Common myeloid progenitor, CD34-positive (primary cell): ENCODE results near the gene NAA80.
A peak's percentile ranks its signal among the peaks of the same experiment; 100 is the strongest.

ENCODE experiments used
- CTCF ChIA-PET: fragments of 350-600 bp; sonication (Branson Sonifier 250); formaldehyde crosslinking; loops from one replicate; lab custom pipeline; 2021; ENCODE audit warnings: antibody characterized with exemption; lab: Charles Lee
- POLR2A ChIA-PET: fragments of 350-600 bp; sonication (Branson Sonifier 250); formaldehyde crosslinking; loops from one replicate; lab custom pipeline; 2021; ENCODE audit warnings: antibody characterized with exemption; lab: Charles Lee
- DNase-seq, 3 donors: peaks; one replicate each; pipeline versions ENCODE4 v3.0.0 to v3.0.0-alpha.2; 2013
- H3K27ac ChIP-seq, 2 experiments: 1 replicate in 1 of 2; 2 replicates in 1 of 2; pipeline ENCODE4 v1.7.0; 2013; ENCODE audit warnings: inconsistent platforms in 2 of 2, low read length in 2 of 2, mild to moderate bottlenecking in 2 of 2, low read depth in 1 of 2, moderate library complexity in 1 of 2; ENCODE audit not compliant: severe bottlenecking in 2 of 2, insufficient read depth in 1 of 2, poor library complexity in 1 of 2
- H3K27me3 ChIP-seq, 5 experiments: replicated peaks in 2 of 5; 1 replicate in 3 of 5; 2 replicates in 2 of 5; pipeline versions ENCODE4 v1.6.1 to v1.7.0; 2013; ENCODE audit warnings: low read length in 4 of 5, mild to moderate bottlenecking in 2 of 5, moderate library complexity in 2 of 5, inconsistent platforms in 1 of 5; ENCODE audit not compliant: insufficient read depth in 5 of 5, control insufficient read depth in 4 of 5
- H3K36me3 ChIP-seq, 4 experiments: 1 replicate in 2 of 4; 2 replicates in 2 of 4; pipeline versions ENCODE4 v1.6.1 to v1.7.0; 2013; ENCODE audit warnings: low read length in 3 of 4, control low read depth in 1 of 4, mild to moderate bottlenecking in 1 of 4; ENCODE audit not compliant: control insufficient read depth in 4 of 4, insufficient read depth in 4 of 4
- H3K4me1 ChIP-seq, 4 experiments: 1 replicate in 3 of 4; 2 replicates in 1 of 4; pipeline versions ENCODE4 v1.6.1 to v1.7.1; 2013; ENCODE audit warnings: low read length in 3 of 4, mild to moderate bottlenecking in 3 of 4, control low read depth in 1 of 4, inconsistent platforms in 1 of 4, moderate library complexity in 1 of 4; ENCODE audit not compliant: control insufficient read depth in 4 of 4, insufficient read depth in 4 of 4; ENCODE audit errors: control extremely low read depth in 1 of 4
- H3K4me3 ChIP-seq, 7 experiments: 1 replicate in 4 of 7; 2 replicates in 3 of 7; pipeline versions ENCODE4 v1.5.1 to v1.7.0; 2013; ENCODE audit warnings: mild to moderate bottlenecking in 7 of 7, low read length in 6 of 7, moderate library complexity in 6 of 7, inconsistent platforms in 2 of 7, low read depth in 2 of 7, control low read depth in 1 of 7; ENCODE audit not compliant: insufficient read depth in 4 of 7, control insufficient read depth in 1 of 7; ENCODE audit errors: extremely low read depth in 1 of 7
- H3K9me3 ChIP-seq, 5 experiments: 1 replicate in 4 of 5; 2 replicates in 1 of 5; pipeline versions ENCODE4 v1.6.1 to v1.7.1; 2013; ENCODE audit warnings: low read length in 4 of 5, mild to moderate bottlenecking in 2 of 5, inconsistent platforms in 1 of 5, low read depth in 1 of 5, moderate library complexity in 1 of 5; ENCODE audit not compliant: control insufficient read depth in 4 of 5, insufficient read depth in 2 of 5; ENCODE audit errors: control extremely low read depth in 1 of 5
- WGBS: methylation state at CpG from one replicate; pipeline ENCODE4 v1.1.5; 2013; ENCODE audit not compliant: insufficient coverage; 5-methylcytosine and 5-hydroxymethylcytosine counted together

The NAA80 gene

DNA sequence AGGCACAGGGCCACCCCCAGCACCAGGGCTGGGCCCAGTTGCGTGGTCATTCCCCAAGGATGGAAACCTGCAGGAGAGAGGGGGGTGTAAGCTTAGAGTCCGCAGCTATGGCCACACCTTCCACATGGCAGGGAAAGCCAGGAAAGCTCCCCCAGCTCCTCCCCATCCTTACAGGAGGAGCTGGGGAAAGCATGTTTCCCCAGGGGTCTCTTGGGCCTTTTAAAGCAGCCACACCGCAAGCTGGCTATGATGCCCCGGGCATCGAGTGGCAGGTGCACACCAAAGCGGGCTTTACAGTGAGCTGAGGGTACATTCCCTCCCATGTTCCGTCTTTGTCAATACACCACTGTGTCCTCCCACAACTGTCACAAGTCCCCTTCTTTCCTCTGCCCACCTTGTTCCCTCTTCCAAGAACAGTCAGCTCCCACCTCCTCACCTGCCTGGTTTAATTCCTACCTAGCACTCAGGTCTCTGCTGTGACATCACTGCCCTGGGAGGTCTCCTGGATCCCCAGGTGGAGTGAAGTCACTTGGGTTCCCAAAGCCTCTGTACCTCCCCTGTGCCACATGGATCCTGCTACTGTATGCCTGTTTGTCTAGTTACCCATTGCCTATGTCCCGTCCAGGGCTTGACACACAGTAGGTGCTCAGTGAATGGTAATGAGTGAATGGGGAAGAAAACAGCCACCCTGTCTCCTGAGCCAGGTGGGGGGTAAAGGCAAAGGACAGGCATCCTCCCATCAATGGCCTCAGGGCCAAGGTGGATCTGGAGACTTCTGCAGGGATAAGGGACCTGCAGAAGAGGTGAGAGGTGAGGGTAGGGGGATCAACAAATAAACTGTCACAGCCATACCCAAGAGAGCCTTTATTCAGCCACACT lies 3.4 kb downstream of the NAA80 start:
- no peaks in the 10 kb centered on the region for H3K9me3 ChIP-seq
- peaks cover 10 to 51% (median 49%) of the 10 kb centered on the region in 4 experiments for H3K4me1 ChIP-seq
- H3K4me3 ChIP-seq, result no peak overlapping the region
- no peak overlapping the region for H3K27ac ChIP-seq
- ChIA-PET CTCF (interaction anchor here (0.9 to 5.5 kb wide), 3 partner anchors 21 to 28 kb away, joined by 4 to 46 read pairs (median 26); partner anchors contain the start of gene HYAL2), POLR2A (interaction anchor here (0.6 kb wide), 1 partner anchor 44 kb away, joined by 4 read pairs; no protein-coding TSS in a partner anchor)
- peaks cover 0 to 22% (median 9%) of the 10 kb centered on the region in 4 experiments for H3K36me3 ChIP-seq
- 100% methylated on average over 6 of the region's 8 CpGs for WGBS
- DNase-seq, result no peak
- H3K27me3 ChIP-seq, result no peaks in the 10 kb centered on the region

DNA sequence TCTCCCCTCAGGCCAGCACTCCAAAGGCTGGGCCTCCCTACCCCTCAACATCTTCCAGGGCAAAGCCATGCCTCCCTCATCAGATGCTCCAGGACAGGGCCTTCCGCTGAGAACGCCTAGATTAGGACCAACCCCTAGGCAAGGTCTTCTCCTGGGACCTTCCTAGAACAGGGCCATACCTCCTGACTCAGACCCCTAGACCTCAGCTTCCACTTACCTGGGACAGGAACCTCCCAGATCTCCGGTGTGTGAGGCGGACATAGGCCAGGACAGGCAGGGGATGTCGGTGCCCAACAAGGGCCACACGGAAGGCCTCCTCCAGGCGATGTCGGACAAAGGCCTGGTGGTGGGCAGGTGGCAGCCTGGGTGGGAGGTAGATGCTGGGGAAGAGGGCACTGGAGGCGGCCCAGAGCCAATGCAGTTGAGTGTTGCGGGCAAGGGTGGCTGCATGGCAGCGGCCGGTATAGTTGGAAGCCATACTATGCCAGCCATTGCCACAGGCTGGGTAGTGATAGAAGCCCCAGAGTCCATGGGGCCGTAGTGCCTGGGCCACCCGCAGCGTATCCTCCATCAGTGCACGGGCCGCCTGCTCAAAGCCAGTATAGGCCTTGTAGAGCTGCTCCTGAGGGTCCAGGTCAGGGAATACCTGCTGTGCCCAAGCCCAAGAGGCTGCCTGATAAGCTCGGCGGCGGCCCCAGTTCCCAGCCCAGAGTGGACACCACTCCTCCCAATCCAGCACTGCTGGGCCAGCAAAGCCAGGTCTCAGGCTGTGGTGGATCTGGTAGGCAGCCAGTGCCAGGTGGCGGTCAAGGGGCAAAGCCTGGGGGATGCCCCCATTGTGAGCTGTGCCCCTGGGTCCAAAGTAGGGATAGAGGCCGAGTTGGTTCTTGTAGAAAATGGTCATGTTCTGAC lies 4.5 kb downstream of the NAA80 start:
- Histone ChIP-seq H3K4me1 (peaks cover 5 to 47% (median 43%) of the 10 kb centered on the region in 4 experiments), H3K4me3 (no peak overlapping the region), H3K27me3 (no peaks in the 10 kb centered on the region), H3K27ac (no peak overlapping the region), H3K9me3 (no peaks in the 10 kb centered on the region), H3K36me3 (peaks cover 0 to 32% (median 12%) of the 10 kb centered on the region in 4 experiments)
- DNase-seq, result no peak
- CTCF ChIA-PET, result interaction anchor here (0.5 to 5.5 kb wide), 5 partner anchors 15 to 51 kb away, joined by 3 to 26 read pairs (median 4); no protein-coding TSS in a partner anchor
- WGBS, result 100% methylated on average over 16 of the region's 22 CpGs
- POLR2A ChIA-PET, result interaction anchor here (0.6 kb wide), 2 partner anchors 45 to 53 kb away, joined by 3 to 4 read pairs; no protein-coding TSS in a partner anchor

DNA sequence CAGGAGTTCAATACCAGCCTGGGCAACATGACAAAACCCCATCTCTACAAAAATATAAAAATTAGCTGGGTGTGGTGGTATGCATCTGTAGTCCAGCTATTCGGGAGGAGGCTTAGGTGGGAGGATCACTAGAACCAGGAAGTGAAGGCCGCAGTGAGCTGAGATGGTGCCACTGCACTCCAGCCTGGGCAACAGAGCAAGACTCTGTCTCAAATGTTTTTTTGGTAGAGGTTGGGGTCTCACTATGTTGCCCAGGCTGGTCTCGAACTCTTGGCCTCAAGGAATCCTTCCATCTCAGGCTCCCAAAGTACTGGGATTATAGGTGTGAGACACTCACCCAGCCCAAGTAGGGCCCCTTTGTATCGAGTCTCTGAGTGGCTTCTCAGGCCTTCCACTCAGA lies 5.1 kb downstream of the NAA80 start:
- peaks cover 0 to 38% (median 18%) of the 10 kb centered on the region in 4 experiments for H3K36me3 ChIP-seq
- H3K4me3 ChIP-seq, result no peak overlapping the region
- peaks cover 5 to 44% (median 40%) of the 10 kb centered on the region in 4 experiments for H3K4me1 ChIP-seq
- H3K27me3 ChIP-seq, result no peaks in the 10 kb centered on the region
- H3K27ac ChIP-seq, result no peak overlapping the region
- POLR2A ChIA-PET, result no interaction called here
- CTCF ChIA-PET, result interaction anchor here (0.7 to 1.1 kb wide), 2 partner anchors 15 to 25 kb away, joined by 3 read pairs; no protein-coding TSS in a partner anchor
- H3K9me3 ChIP-seq, result no peaks in the 10 kb centered on the region
- 100% methylated on average over 2 of the region's 4 CpGs for WGBS
- no peak for DNase-seq

DNA sequence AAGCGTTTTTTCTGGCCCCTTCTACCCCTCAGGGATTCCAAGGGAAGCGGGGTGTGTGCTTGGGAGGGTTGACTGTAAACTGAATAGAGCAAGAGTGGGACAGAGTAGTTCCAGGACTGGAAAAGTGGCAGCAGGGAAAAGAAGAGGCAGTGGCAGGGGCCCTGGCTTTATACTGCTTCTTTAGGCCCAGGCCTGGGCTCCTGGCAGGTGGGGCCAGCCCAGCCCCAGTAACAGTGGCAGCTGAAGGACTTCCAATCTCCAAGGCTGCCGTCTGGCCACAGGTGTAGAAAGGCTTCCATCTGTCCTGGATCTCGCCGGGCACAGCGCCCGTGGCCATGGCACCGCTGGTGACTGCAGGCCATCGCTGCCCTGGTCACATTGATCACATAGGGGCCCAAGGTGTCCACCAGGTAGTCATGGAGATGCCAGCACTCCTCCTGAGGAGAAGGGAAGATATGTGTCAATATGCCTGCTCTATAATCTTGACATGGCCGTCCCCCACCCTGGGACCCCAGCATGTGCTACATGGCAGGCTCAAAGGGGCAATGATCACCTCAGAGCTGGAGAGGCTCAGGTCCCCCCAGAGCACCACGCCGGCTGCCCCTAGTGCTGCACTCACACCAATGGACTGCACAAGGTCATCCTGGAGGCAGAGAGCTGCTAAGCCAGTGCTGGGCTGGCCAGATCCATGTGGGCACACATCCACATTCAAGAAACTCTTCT lies 6.0 kb downstream of the NAA80 start:
- Histone ChIP-seq H3K4me1 (peaks cover 5 to 36% (median 31%) of the 10 kb centered on the region in 4 experiments), H3K27ac (peak overlapping the region; percentile 42 to 77), H3K4me3 (peak overlapping the region in 3 of 7 experiments; percentile 84 to 94 (median 92)), H3K27me3 (no peaks in the 10 kb centered on the region), H3K9me3 (no peaks in the 10 kb centered on the region), H3K36me3 (peaks cover 2 to 47% (median 27%) of the 10 kb centered on the region in 4 experiments)
- WGBS, result 98% methylated on average over 10 of the region's 12 CpGs
- DNase-seq, result no peak
- ChIA-PET POLR2A (interaction anchor here (0.6 kb wide), 1 partner anchor 28 kb away, joined by 3 read pairs; no protein-coding TSS in a partner anchor), CTCF (interaction anchor here (1.1 kb wide), 1 partner anchor 14 kb away, joined by 3 read pairs; no protein-coding TSS in a partner anchor)

DNA sequence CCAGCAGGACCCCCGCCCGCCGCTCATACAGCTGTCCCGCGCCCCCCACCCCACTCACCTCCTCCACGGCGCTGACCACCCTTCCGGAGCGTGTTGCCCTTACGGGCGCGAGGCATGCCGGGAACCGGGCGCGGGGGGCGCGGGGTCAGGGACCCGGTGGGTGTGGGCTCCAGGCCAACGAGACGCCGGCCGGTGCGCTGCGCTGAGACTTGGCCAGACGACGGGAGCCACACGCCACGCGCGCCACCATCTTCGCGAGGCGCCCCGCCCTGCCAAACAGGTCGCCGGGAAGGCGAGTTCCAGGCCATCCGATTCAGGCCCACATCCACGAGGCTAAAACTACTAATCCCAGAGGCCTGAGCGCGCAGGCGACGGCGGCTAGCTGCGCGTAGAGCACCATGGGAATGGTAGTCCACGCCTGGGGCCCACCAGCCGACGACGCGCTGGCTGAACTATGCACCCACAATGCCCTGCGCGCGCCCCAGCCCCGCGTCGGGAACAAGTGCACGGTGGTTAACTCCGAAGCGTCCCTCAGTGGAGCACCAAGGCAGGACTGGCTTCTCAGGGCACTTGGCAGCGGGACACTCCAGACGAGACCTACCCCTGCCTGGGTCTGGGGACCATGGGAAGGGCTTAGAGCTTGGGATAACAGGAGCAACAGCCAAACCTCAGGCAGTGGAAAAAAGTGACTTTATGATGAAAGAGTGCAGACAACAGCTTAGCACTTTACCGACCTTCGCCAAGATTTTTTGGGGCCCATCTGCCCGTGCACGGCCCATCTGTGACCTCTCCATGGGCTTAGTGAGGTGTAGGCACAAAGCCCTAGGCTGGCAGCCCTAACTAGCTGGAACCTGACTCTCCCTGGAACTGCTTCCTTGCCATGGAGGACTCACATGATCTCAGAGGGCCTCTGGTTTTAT lies 6.8 kb downstream of the NAA80 start, which contains the start of gene IFRD2:
Gene IFRD2 (minus strand): TSS at position 271 of the 920 bp plus-strand sequence. CDS start 155 bp downstream, at position 116.
- Histone ChIP-seq H3K36me3 (peaks cover 2 to 52% (median 34%) of the 10 kb centered on the region in 4 experiments), H3K9me3 (no peaks in the 10 kb centered on the region), H3K4me3 (peak within 1 kb of the TSS; percentile 63 to 94 (median 81)), H3K4me1 (peaks cover 3 to 28% (median 23%) of the 10 kb centered on the region in 4 experiments), H3K27ac (peak within 1 kb of the TSS; percentile 61 to 82), H3K27me3 (no peaks in the 10 kb centered on the region)
- DNase-seq, result peak; percentile 97 to 98 (median 98)
- WGBS, result 2% methylated on average over 58 of the region's 67 CpGs
- POLR2A ChIA-PET, result interaction anchor here (0.6 to 1.3 kb wide), 3 partner anchors 14 to 60 kb away, joined by 3 read pairs; no protein-coding TSS in a partner anchor
- CTCF ChIA-PET, result interaction anchor here (0.6 to 2.0 kb wide), 8 partner anchors 11 to 73 kb away, joined by 3 to 9 read pairs (median 4); partner anchors contain the start of genes HYAL1 and LSMEM2
